Activated naive CD4-positive, alpha-beta T cell treated with anti-CD3 and anti-CD28 coated beads for 36 hours (primary cell): ENCODE measurements around the gene RBP4. TPM values are rescaled to one million over a fixed set of nuclear protein-coding genes. Genes with fewer than 3 reads are reported as not detected.

ENCODE experiments used
- CTCF ChIA-PET: fragments of 350-600 bp; sonication (Branson Sonifier 250); formaldehyde crosslinking; loops from one replicate; lab custom pipeline; 2021; ENCODE audit warnings: antibody characterized with exemption; lab: Charles Lee
- DNase-seq: peaks from one replicate; pipeline ENCODE4 v3.0.0-alpha.2; 2020
- H3K27ac Mint-ChIP-seq: one replicate; pipeline ENCODE4 v1.8.0; 2021; ENCODE audit warnings: mild to moderate bottlenecking, mixed read lengths
- H3K27me3 Mint-ChIP-seq: one replicate; pipeline ENCODE4 v1.8.0; 2021; ENCODE audit warnings: low read depth, mixed read lengths
- H3K36me3 Mint-ChIP-seq: one replicate; pipeline ENCODE4 v1.8.0; 2021; ENCODE audit warnings: low read depth, mixed read lengths
- H3K4me1 Mint-ChIP-seq: one replicate; pipeline ENCODE4 v1.8.0; 2021; ENCODE audit warnings: low read depth, mixed read lengths
- H3K4me3 Mint-ChIP-seq: one replicate; pipeline ENCODE4 v1.8.0; 2021; ENCODE audit warnings: mild to moderate bottlenecking, moderate library complexity, mixed read lengths
- H3K9me3 Mint-ChIP-seq: one replicate; pipeline ENCODE4 v1.8.0; 2021; ENCODE audit warnings: mixed read lengths
- intact Hi-C: fragments of 100-400 bp; cut with micrococcal nuclease; formaldehyde crosslinking; loops from one replicate; pipeline ENCODE4 v1.15.1; 2023
- total RNA-seq, 2 experiments: library from RNA; stranded (reverse); gene quantifications; one replicate each; pipeline ENCODE4 v1.2.3, GENCODE V29; 2021

RBP4 gene
- total RNA-seq, 2 experiments from 2014 or later = not detected

DNA sequence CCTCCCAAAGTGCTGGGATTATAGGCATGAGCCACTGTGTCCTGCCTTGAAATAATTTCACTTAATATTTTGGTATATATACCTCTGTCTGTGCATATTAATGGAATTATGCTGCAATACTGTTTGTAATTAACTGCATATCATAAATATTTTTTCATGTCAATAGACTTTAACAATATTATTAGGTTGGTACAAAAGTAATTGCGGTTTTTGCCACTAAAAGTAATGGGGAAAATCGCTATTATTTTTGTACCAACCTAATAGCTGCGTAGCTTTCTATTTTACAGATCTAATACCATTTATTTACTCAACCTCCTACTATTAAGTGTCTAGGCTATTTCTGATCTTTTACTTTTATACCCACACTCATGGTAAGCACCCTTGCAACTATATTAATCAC is 7.4 kb upstream of the RBP4 start:
- Mint-ChIP-seq H3K4me1 (no peaks in the 10 kb centered on the region), H3K9me3 (peaks cover 3% of the 10 kb centered on the region), H3K27me3 (peaks cover 17% of the 10 kb centered on the region), H3K36me3 (no peaks in the 10 kb centered on the region), H3K27ac (no peak overlapping the region), H3K4me3 (no peak overlapping the region)
- intact Hi-C loops = no loop called here
- no peak for DNase-seq
- CTCF ChIA-PET = no interaction called here

GRCh38 chr10:93604146-93604545 is 3.1 kb upstream of the RBP4 start:
- Mint-ChIP-seq H3K4me3 (no peak overlapping the region), H3K27ac (no peak overlapping the region), H3K9me3 (peaks cover 3% of the 10 kb centered on the region), H3K36me3 (no peaks in the 10 kb centered on the region), H3K27me3 (peaks cover 31% of the 10 kb centered on the region), H3K4me1 (no peaks in the 10 kb centered on the region)
- CTCF ChIA-PET = no interaction called here
- intact Hi-C loops = no loop called here
- DNase-seq = no peak

DNA sequence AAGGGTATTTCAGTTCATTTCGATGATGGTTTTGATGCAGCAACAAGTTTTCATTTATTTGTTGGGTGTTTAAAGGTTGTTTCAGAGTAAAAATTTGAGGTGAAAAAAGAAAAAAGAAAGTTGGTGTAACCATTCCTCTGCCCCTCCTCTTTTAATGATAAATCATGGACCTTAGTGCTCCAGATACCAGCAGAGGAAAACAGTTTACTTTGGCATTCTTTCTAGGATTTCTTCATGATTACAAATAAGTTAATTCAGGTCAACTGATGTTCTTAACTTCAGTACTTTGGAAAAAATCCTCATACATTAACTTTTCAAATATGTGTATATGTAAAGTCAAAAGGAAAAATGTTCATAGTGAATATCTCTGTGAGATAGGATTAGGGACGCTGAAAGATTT is 2.0 kb upstream of the RBP4 start:
- intact Hi-C loops = no loop called here
- Mint-ChIP-seq H3K27ac (no peak overlapping the region), H3K4me1 (no peaks in the 10 kb centered on the region), H3K4me3 (no peak overlapping the region), H3K9me3 (peaks cover 3% of the 10 kb centered on the region), H3K36me3 (no peaks in the 10 kb centered on the region), H3K27me3 (peaks cover 28% of the 10 kb centered on the region)
- CTCF ChIA-PET = no interaction called here
- no peak for DNase-seq

DNA sequence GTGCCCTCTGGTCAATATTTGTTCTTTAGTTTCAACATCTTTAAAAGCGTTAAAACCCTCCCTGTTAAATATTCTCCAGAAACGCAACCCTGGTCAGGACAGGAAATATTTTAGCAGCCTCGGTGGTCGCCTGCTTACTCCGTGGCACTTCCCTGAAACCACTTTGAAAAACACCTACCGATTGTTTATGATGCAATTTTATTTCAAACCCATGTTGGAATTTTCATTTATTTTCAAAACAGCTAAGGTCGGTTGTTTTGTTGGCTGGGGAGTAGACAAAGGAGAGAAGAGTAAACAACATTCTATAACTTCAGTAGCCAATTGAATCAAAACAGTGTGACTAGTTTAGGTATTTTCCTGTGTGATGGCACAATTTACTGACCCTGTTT is 733 bp upstream of the RBP4 start:
- Mint-ChIP-seq H3K36me3 (no peaks in the 10 kb centered on the region), H3K4me3 (no peak overlapping the region), H3K9me3 (no peaks in the 10 kb centered on the region), H3K27ac (no peak overlapping the region), H3K27me3 (peaks cover 26% of the 10 kb centered on the region), H3K4me1 (no peaks in the 10 kb centered on the region)
- CTCF ChIA-PET = interaction anchor here (0.6 kb wide), 1 partner anchor 45 kb away, joined by 3 read pairs; no protein-coding TSS in a partner anchor
- intact Hi-C loops = no loop called here
- DNase-seq = no peak

- CTCF ChIA-PET = no interaction called here
- Mint-ChIP-seq H3K27ac (no peak overlapping the region), H3K4me1 (no peaks in the 10 kb centered on the region), H3K4me3 (no peak overlapping the region), H3K36me3 (no peaks in the 10 kb centered on the region), H3K9me3 (no peaks in the 10 kb centered on the region), H3K27me3 (peaks cover 23% of the 10 kb centered on the region)
- DNase-seq = no peak
- intact Hi-C loops = no loop called here
These were observed 439 bp downstream of the RBP4 start for GRCh38 chr10:93600446-93601145.

DNA sequence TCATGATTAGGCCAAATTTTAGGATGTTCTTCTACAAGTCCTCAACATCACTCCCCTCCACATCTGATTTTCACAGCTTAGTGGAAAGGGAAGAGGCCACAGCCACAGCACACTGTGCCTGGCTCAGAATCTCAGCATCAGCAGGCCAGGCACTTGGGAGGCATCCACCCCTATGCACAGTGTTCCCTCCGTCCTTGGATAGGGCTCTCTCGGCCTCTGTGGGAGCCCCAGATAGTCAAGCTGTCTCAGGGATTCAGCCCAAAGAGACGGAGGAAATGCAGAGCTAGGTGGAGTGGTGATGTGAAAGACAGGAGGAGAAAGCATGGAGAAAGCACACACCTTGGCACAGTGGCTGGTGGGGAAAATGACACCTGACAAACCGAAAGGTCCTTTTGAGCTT is 1.3 kb downstream of the RBP4 start:
- Mint-ChIP-seq H3K27me3 (peaks cover 23% of the 10 kb centered on the region), H3K4me3 (no peak overlapping the region), H3K4me1 (no peaks in the 10 kb centered on the region), H3K27ac (no peak overlapping the region), H3K9me3 (no peaks in the 10 kb centered on the region), H3K36me3 (no peaks in the 10 kb centered on the region)
- intact Hi-C loops = no loop called here
- CTCF ChIA-PET = no interaction called here
- no peak for DNase-seq

GRCh38 chr10:93599335-93599734 is 1.7 kb downstream of the RBP4 start:
- DNase-seq = no peak
- no peak overlapping the region for H3K4me3 Mint-ChIP-seq
- intact Hi-C loops = no loop called here
- no peaks in the 10 kb centered on the region for H3K36me3 Mint-ChIP-seq
- H3K4me1 Mint-ChIP-seq = no peaks in the 10 kb centered on the region
- CTCF ChIA-PET = no interaction called here
- H3K9me3 Mint-ChIP-seq = no peaks in the 10 kb centered on the region
- H3K27ac Mint-ChIP-seq = no peak overlapping the region
- H3K27me3 Mint-ChIP-seq = peaks cover 23% of the 10 kb centered on the region

DNA sequence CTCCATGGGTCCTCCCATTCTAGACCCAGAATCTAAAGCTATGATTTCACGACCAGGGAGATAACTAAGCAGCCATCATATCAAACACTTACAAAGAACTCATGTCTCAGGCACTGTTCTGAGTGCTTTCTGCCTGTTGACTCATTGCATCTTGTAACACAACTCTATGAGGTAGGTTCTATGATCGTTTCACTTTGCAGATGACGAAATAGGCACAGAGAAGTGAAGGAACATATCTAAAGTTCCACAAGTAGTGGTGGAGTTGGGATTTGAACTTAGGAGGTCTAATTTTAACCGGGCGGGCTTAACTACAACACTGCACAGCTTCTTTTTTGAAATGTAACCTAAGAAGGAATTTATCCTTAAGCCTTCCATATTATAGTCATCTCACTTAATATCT is 2.9 kb downstream of the RBP4 start:
- Mint-ChIP-seq H3K9me3 (no peaks in the 10 kb centered on the region), H3K27ac (no peak overlapping the region), H3K36me3 (no peaks in the 10 kb centered on the region), H3K4me1 (no peaks in the 10 kb centered on the region), H3K27me3 (peaks cover 16% of the 10 kb centered on the region), H3K4me3 (no peak overlapping the region)
- no peak for DNase-seq
- CTCF ChIA-PET = no interaction called here
- intact Hi-C loops = no loop called here

DNA sequence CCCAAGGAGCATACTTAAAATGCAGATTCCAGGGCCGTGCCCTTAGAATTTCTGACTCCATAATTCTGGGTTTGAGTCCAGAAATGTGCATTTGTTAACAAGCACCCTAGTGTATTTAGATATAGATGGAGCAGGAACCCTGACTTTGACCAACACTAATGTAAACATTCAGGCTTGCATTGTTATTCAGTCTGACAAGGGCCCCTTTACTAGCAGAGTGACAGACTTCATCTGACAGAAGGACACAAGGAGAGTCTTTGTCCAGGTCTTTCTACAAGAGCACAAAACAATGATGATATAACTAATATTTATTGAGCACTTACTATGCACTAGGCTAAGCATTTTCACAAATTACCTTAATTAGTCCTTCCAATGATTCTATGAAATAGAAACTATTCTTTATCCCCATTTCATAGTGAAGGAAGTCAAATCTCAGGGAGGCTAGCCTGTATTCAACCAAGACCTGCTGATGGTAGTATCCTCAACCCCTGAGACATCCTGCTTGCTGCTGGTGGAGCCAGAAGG is 3.9 kb downstream of the RBP4 start:
- Mint-ChIP-seq H3K9me3 (no peaks in the 10 kb centered on the region), H3K4me1 (no peaks in the 10 kb centered on the region), H3K4me3 (no peak overlapping the region), H3K27ac (no peak overlapping the region), H3K36me3 (no peaks in the 10 kb centered on the region), H3K27me3 (peaks cover 14% of the 10 kb centered on the region)
- intact Hi-C loops = no loop called here
- no peak for DNase-seq
- CTCF ChIA-PET = interaction anchor here (1.2 kb wide), 1 partner anchor 219 kb away, joined by 4 read pairs; no protein-coding TSS in a partner anchor

DNA sequence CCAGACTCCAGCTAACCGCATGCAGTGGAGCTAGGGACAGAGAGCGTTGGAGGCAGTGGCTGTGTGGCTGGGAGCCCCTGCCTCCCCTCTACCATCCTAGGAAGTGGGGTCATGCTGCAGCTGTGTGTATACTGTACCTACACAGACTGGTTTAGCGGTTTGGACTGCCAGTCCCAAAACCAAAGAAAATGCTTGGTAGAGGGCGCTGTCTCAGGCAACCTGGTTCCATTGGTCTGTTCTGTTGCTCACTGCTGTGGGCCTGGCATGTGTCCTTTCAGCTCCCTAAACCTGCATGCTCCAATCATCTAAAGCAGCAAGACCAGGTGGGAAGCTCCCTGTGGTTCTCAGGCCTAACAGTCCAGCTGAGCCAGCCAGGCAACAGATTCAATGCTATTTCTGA is 4.5 kb downstream of the RBP4 start:
- H3K27ac Mint-ChIP-seq = no peak overlapping the region
- CTCF ChIA-PET = interaction anchor here (1.2 kb wide), 1 partner anchor 219 kb away, joined by 4 read pairs; no protein-coding TSS in a partner anchor
- H3K36me3 Mint-ChIP-seq = no peaks in the 10 kb centered on the region
- peaks cover 8% of the 10 kb centered on the region for H3K27me3 Mint-ChIP-seq
- intact Hi-C loops = no loop called here
- no peaks in the 10 kb centered on the region for H3K4me1 Mint-ChIP-seq
- no peaks in the 10 kb centered on the region for H3K9me3 Mint-ChIP-seq
- DNase-seq = no peak
- H3K4me3 Mint-ChIP-seq = no peak overlapping the region

GRCh38 chr10:93595378-93596161 is 5.5 kb downstream of the RBP4 start:
- CTCF ChIA-PET = no interaction called here
- no peaks in the 10 kb centered on the region for H3K4me1 Mint-ChIP-seq
- no peaks in the 10 kb centered on the region for H3K36me3 Mint-ChIP-seq
- no peak overlapping the region for H3K4me3 Mint-ChIP-seq
- peaks cover 7% of the 10 kb centered on the region for H3K27me3 Mint-ChIP-seq
- H3K9me3 Mint-ChIP-seq = no peaks in the 10 kb centered on the region
- no peak overlapping the region for H3K27ac Mint-ChIP-seq
- DNase-seq = no peak
- intact Hi-C loops = no loop called here

- Mint-ChIP-seq H3K27me3 (no peaks in the 10 kb centered on the region), H3K4me1 (no peaks in the 10 kb centered on the region), H3K36me3 (no peaks in the 10 kb centered on the region), H3K9me3 (no peaks in the 10 kb centered on the region), H3K27ac (no peak overlapping the region), H3K4me3 (no peak overlapping the region)
- CTCF ChIA-PET = no interaction called here
- DNase-seq = no peak
- intact Hi-C loops = no loop called here
These were observed 6.5 kb downstream of the RBP4 start for GRCh38 chr10:93594518-93594917.

DNA sequence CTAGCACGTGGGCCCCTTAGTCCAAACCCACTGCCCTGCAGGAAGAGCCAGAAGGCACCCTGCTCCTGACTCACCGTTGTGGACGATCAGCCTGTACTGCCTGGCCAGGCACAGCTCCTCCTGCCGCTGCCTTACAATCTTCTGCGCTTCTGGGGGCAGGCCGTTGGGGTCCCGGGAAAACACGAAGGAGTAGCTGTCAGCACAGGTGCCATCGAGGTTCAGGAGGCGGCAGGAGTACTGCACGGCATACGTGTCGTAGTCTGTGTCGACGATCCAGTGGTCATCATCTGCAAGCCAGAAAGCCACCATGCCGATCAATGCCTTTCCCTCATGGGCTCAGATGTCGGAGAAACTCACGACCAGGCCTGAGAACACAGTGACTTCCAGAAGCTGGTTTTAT is 7.3 kb downstream of the RBP4 start:
- no peaks in the 10 kb centered on the region for H3K9me3 Mint-ChIP-seq
- no peaks in the 10 kb centered on the region for H3K36me3 Mint-ChIP-seq
- DNase-seq = no peak
- no peaks in the 10 kb centered on the region for H3K4me1 Mint-ChIP-seq
- no peak overlapping the region for H3K27ac Mint-ChIP-seq
- CTCF ChIA-PET = no interaction called here
- no peaks in the 10 kb centered on the region for H3K27me3 Mint-ChIP-seq
- H3K4me3 Mint-ChIP-seq = no peak overlapping the region
- intact Hi-C loops = no loop called here
